Motor neuron (in vitro differentiated cells): Measurements from ENCODE around the gene DDRGK1. TPM values are rescaled to one million over a fixed set of nuclear protein-coding genes. Genes with fewer than 3 reads are reported as not detected.

Experiments used
- ATAC-seq, 8 experiments: fragments of 200-7000 bp; cut with Tn5 transposase; replicated peaks in 6 of 8; 2 replicates each; pipeline ENCODE4 v1.8.0; 2021; ENCODE audit warnings: mild to moderate bottlenecking in 8 of 8, moderate library complexity in 8 of 8
- H3K27ac ChIP-seq, 2 donors: fragments of 250-450 bp; sonication (Bioruptor Pico); 2 replicates each; pipeline ENCODE4 v1.9.0; 2021; ENCODE audit warnings: antibody characterized with exemption in 2 of 2, mild to moderate bottlenecking in 2 of 2, moderate library complexity in 1 of 2
- H3K4me1 ChIP-seq, 2 donors: fragments of 250-450 bp; sonication (Bioruptor Pico); replicated peaks in 1 of 2; 2 replicates each; pipeline ENCODE4 v1.6.1; 2021; ENCODE audit warnings: antibody characterized with exemption in 2 of 2, mild to moderate bottlenecking in 2 of 2, moderate library complexity in 1 of 2
- H3K4me3 ChIP-seq, 5 donors: fragments of 250-450 bp; sonication (Bioruptor Pico); 2 replicates each; pipeline ENCODE4 v1.9.0; 2021; ENCODE audit warnings: antibody characterized with exemption in 5 of 5, mild to moderate bottlenecking in 5 of 5, moderate library complexity in 4 of 5
- WGBS, 10 experiments: fragments of 450-650 bp; shearing (Covaris generic); methylation state at CpG; one replicate each; pipeline ENCODE4 v1.0.0; 2022; 5-methylcytosine and 5-hydroxymethylcytosine counted together
- in situ Hi-C, 9 experiments: fragments of 400-800 bp; cut with MboI; loops; one replicate each; pipeline ENCODE4 v1.15.0; 2021; ENCODE audit warnings: low sequenced_read_pairs in 9 of 9, low pct_unique_long_range_greater_than_20kb in 2 of 9; ENCODE audit not compliant: unreplicated experiment in 9 of 9
- total RNA-seq, 8 experiments: library from RNA; unstranded; fragments of 300-600 nt; gene quantifications; 2 replicates each; pipeline versions ENCODE4 v1.2.3 to v1.2.4, GENCODE V29; 2022

Gene DDRGK1
- total RNA-seq, 8 experiments from 2014 or later, result 44.9 to 71.8 (median 53.6) TPM

GRCh38 chr20:3240776-3241363 lies 36.4 kb upstream of the DDRGK1 start:
- no peak overlapping the region for H3K4me3 ChIP-seq
- 71 to 97% (median 80%) methylated on average over 2 to 5 of the region's 15 CpGs; no CpG with 5 or more reads in 3 of the 10 experiments for WGBS, 10 experiments
- in situ Hi-C loops, result no loop called here
- no peak for ATAC-seq
- H3K4me1 ChIP-seq, result peaks cover 0 to 2% of the 10 kb centered on the region in 2 donors
- H3K27ac ChIP-seq, result no peak overlapping the region

GRCh38 chr20:3239867-3240775 lies 35.6 kb upstream of the DDRGK1 start:
- ATAC-seq, result peak in 6 of 8 experiments; percentile 3 to 46 (median 17)

GRCh38 chr20:3239026-3239866 lies 34.8 kb upstream of the DDRGK1 start, which contains the start of gene SLC4A11:
TSS of gene SLC4A11 (minus strand) at chr20:3239190. CDS start at chr20:3239137, 53 bp downstream.
- WGBS, 10 experiments, result 0 to 10% (median 0%) methylated on average over 2 to 12 of the region's 107 CpGs; no CpG with 5 or more reads in 6 of the 10 experiments
- peak; percentile 77 to 91 (median 87) for ATAC-seq
- Histone ChIP-seq H3K4me1 (peaks cover 0 to 2% of the 10 kb centered on the region in 2 donors), H3K4me3 (peak within 1 kb of the TSS; percentile 41 to 49 (median 44)), H3K27ac (no peak within 1 kb of the TSS)
- in situ Hi-C loops, result no loop called here

More at GRCh38 chr20:3239867-3240775, 35.6 kb upstream of the DDRGK1 start:
- Histone ChIP-seq H3K4me1 (peaks cover 0 to 2% of the 10 kb centered on the region in 2 donors), H3K4me3 (peak overlapping the region in 4 of 5 donors; percentile 41 to 48 (median 43)), H3K27ac (no peak overlapping the region)
- 0 to 13% (median 7%) methylated on average over 5 to 10 of the region's 54 CpGs; no CpG with 5 or more reads in 6 of the 10 experiments for WGBS, 10 experiments
- in situ Hi-C loops, result no loop called here

DNA sequence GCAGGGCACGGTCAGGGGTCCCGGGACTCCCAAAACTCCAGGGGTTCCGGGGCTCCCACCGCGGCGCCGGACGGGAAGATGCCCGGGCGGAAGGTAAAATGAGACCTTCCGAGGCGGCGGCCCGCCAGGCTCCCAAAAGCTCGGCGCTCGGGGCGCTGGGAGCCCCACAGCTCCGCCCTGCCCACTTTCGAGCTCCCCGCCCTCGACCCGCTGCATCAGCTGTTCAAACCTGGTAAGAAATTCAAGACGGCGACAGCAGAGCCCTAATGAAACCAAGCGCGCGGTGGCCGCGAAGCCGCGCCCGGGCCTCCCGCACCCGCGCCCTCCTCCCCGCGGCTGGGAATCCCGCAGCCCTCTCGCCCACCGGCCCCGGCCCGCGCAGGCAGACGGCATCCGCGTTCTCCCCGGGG lies 34.1 kb upstream of the DDRGK1 start:
- WGBS, 10 experiments, result no CpG with 5 or more reads among the region's 48 CpGs
- H3K27ac ChIP-seq, result no peak overlapping the region
- peak; percentile 32 to 53 (median 36) for ATAC-seq
- H3K4me1 ChIP-seq, result peaks cover 0 to 2% of the 10 kb centered on the region in 2 donors
- in situ Hi-C loops, result no loop called here
- H3K4me3 ChIP-seq, result peak overlapping the region; percentile 41 to 49 (median 44)

DNA sequence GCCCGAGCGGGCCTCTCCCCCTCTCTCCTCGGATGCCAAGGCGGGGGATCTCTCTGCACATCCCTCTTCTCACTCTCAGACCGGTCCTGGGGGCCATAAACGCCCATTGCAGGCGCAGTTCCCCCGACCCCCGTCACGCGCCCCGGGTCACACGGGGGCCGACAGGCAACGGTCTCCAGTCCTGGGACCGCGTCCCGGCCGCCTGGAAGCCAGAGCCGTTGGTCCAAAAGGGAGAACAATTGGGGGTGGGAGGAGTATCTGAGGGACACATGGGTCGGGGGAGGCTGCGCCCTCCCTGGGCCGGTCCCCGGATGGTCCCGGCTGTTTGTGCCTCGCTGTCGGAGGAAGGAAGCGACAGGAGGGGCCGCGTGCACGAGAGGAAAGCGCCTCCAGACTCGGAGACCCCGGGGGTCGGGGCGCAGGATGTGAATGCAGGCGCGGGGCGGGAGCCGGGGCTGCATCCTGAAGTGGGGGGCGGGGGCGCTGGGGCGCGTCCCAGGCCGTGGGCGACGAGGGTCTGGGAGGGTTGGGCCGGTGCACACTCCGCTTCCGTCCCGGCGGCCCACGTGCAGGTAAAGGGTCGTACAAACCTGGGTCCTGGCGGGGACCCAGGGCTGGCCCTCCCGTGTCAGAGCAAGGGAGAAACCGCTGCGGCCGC lies 33.6 kb upstream of the DDRGK1 start:
- WGBS, 10 experiments, result 0 to 40% (median 0%) methylated on average over 1 to 4 of the region's 59 CpGs; no CpG with 5 or more reads in 5 of the 10 experiments
- in situ Hi-C loops, result no loop called here
- ATAC-seq, result peak in 2 of 8 experiments; percentile 1 to 17

DNA sequence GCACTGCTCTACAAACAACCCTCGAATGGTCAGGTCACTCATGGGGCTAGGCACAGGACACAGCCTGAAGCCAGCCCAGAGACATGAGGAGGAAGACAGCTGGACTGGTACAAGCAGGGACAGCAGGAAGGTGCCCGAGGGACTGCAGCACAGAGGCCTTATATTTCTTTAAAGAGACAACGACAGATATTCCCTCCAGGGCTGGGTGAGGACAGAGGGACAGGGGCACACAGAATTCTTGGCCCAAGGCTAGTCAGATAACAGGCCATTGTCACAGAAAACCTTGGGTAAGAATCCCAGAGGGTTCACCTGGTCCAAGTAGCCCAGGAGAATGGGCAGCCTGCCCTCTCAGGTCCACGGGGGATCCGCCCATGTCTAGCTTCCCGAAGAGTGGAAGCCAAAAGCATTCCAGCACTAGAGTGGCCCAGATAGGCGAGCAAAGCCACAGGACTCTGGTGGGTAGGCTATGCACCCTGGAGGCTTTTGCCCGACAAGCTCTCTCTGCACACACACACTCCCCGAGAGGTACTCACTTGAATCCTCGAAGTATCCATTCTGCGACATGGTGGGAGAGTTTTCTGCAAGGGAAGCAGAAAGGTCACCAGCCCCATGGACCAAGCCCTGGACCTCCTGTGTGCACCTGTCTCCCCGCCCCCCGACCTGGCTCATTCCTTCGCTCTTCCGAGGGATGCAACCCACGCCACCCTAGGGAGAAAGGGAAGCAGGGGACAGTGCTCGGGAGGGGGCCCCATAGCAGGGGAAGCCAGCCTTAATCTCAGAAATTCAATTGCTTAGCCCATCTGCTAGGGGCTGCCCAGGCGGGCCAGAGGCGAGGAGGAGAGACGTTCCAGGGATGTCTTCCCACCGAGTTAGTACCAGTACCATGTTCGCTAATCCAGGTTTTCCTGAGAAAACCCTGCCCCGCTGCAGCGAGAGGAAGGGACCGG lies 32.8 kb upstream of the DDRGK1 start:
- ATAC-seq, result no peak
- Histone ChIP-seq H3K4me1 (peaks cover 0 to 2% of the 10 kb centered on the region in 2 donors), H3K4me3 (peak overlapping the region in 1 of 5 donors; percentile 44), H3K27ac (no peak overlapping the region)
- in situ Hi-C loops, result no loop called here
- WGBS, 10 experiments, result 34 to 100% (median 64%) methylated on average over 1 to 7 of the region's 25 CpGs; no CpG with 5 or more reads in 4 of the 10 experiments

More for the DNA sequence above, 33.6 kb upstream of the DDRGK1 start:
- H3K4me1 ChIP-seq, result peaks cover 0 to 2% of the 10 kb centered on the region in 2 donors
- peak overlapping the region; percentile 41 to 49 (median 44) for H3K4me3 ChIP-seq
- no peak overlapping the region for H3K27ac ChIP-seq

DNA sequence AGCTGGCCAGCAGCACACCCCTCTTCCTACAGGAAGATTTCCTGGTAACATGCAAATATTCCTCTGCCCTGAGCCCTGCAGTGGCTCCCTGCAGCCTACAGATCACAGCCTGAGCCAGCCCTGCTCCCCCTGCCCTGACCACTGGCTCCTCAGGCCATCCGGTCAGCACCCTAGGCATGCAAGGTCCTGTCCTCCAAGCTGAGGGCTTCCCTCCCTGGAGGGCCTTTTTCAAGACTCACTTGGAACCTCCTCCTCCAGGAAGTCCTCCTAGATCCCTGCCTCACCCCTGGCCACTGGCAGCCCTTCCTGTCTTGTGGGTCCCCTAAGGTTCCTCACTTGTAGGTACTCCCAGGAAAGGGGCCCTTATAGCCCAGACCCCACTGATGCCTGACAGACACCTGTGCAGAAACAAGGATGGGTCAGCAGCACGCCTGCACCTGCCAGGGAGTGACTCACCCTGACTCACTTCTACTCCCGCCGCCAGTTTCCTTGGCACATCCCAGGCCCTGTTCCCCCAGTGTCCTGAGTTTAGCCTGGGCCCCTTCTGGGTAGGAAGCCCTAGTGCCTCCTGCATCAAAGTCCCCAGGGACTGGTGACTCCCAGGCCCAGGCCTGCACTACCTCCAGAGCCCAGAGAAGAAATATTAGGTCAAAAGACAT lies 31.3 kb upstream of the DDRGK1 start:
- Histone ChIP-seq H3K4me3 (no peak overlapping the region), H3K27ac (no peak overlapping the region), H3K4me1 (peaks cover 0 to 2% of the 10 kb centered on the region in 2 donors)
- no peak for ATAC-seq
- in situ Hi-C loops, result no loop called here
- WGBS, 10 experiments, result 71% methylated on average over 3 of the region's 4 CpGs; no CpG with 5 or more reads in 9 of the 10 experiments

DNA sequence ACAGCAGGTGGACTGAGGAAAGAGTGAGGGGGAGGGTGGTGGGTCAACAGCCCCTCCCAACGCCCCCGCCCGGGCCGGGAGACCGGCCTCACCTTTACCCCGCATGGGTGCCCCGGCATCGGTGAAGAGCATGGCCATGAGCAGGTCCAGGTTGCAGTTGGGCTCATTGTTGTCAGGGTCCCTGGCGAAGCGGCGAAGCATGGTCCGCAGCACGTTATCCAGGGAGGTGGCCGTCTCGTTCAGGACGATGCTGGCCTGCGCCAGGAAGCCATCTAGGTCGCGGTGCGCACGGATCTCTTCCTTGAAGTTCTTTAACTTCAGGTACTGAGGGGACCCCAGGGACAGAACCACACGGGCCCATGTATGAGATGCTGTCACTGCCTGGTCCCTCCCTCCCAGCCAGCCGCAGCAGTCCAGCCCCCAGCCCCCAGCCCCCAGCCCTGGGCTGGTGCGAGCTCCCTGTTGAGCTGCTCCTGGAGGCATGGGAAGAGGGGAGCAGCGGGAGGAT lies 29.6 kb upstream of the DDRGK1 start:
- no peak overlapping the region for H3K27ac ChIP-seq
- in situ Hi-C loops, result no loop called here
- no peak for ATAC-seq
- WGBS, 10 experiments, result 93% methylated on average over 10 of the region's 25 CpGs; no CpG with 5 or more reads in 9 of the 10 experiments
- H3K4me3 ChIP-seq, result no peak overlapping the region
- H3K4me1 ChIP-seq, result peaks cover 0 to 2% of the 10 kb centered on the region in 2 donors

- WGBS, 10 experiments, result 40 to 100% (median 76%) methylated on average over 2 to 14 of the region's 32 CpGs; no CpG with 5 or more reads in 4 of the 10 experiments
- in situ Hi-C loops, result no loop called here
- Histone ChIP-seq H3K4me3 (no peak overlapping the region), H3K4me1 (peaks cover 0 to 2% of the 10 kb centered on the region in 2 donors), H3K27ac (no peak overlapping the region)
- no peak for ATAC-seq
These were observed 28.9 kb upstream of the DDRGK1 start for GRCh38 chr20:3233131-3233990.

GRCh38 chr20:3231889-3232588 lies 27.6 kb upstream of the DDRGK1 start:
- Histone ChIP-seq H3K4me3 (no peak overlapping the region), H3K4me1 (no peaks in the 10 kb centered on the region), H3K27ac (no peak overlapping the region)
- ATAC-seq, result no peak
- in situ Hi-C loops, result no loop called here
- 0 to 100% (median 85%) methylated on average over 1 to 10 of the region's 15 CpGs; no CpG with 5 or more reads in 3 of the 10 experiments for WGBS, 10 experiments
